Common myeloid progenitor, CD34-positive (primary cell): Measurements from ENCODE around the gene ABHD12.

Source experiments
- CTCF ChIA-PET: fragments of 350-600 bp; sonication (Branson Sonifier 250); formaldehyde crosslinking; loops from one replicate; lab custom pipeline; 2021; ENCODE audit warnings: antibody characterized with exemption; lab: Charles Lee
- POLR2A ChIA-PET: fragments of 350-600 bp; sonication (Branson Sonifier 250); formaldehyde crosslinking; loops from one replicate; lab custom pipeline; 2021; ENCODE audit warnings: antibody characterized with exemption; lab: Charles Lee
- DNase-seq, 3 donors: peaks; one replicate each; pipeline versions ENCODE4 v3.0.0 to v3.0.0-alpha.2; 2013
- H3K27ac ChIP-seq, 2 experiments: 1 replicate in 1 of 2; 2 replicates in 1 of 2; pipeline ENCODE4 v1.7.0; 2013; ENCODE audit warnings: inconsistent platforms in 2 of 2, low read length in 2 of 2, mild to moderate bottlenecking in 2 of 2, low read depth in 1 of 2, moderate library complexity in 1 of 2; ENCODE audit not compliant: severe bottlenecking in 2 of 2, insufficient read depth in 1 of 2, poor library complexity in 1 of 2
- H3K27me3 ChIP-seq, 5 experiments: replicated peaks in 2 of 5; 1 replicate in 3 of 5; 2 replicates in 2 of 5; pipeline versions ENCODE4 v1.6.1 to v1.7.0; 2013; ENCODE audit warnings: low read length in 4 of 5, mild to moderate bottlenecking in 2 of 5, moderate library complexity in 2 of 5, inconsistent platforms in 1 of 5; ENCODE audit not compliant: insufficient read depth in 5 of 5, control insufficient read depth in 4 of 5
- H3K36me3 ChIP-seq, 4 experiments: 1 replicate in 2 of 4; 2 replicates in 2 of 4; pipeline versions ENCODE4 v1.6.1 to v1.7.0; 2013; ENCODE audit warnings: low read length in 3 of 4, control low read depth in 1 of 4, mild to moderate bottlenecking in 1 of 4; ENCODE audit not compliant: control insufficient read depth in 4 of 4, insufficient read depth in 4 of 4
- H3K4me1 ChIP-seq, 4 experiments: 1 replicate in 3 of 4; 2 replicates in 1 of 4; pipeline versions ENCODE4 v1.6.1 to v1.7.1; 2013; ENCODE audit warnings: low read length in 3 of 4, mild to moderate bottlenecking in 3 of 4, control low read depth in 1 of 4, inconsistent platforms in 1 of 4, moderate library complexity in 1 of 4; ENCODE audit not compliant: control insufficient read depth in 4 of 4, insufficient read depth in 4 of 4; ENCODE audit errors: control extremely low read depth in 1 of 4
- H3K4me3 ChIP-seq, 7 experiments: 1 replicate in 4 of 7; 2 replicates in 3 of 7; pipeline versions ENCODE4 v1.5.1 to v1.7.0; 2013; ENCODE audit warnings: mild to moderate bottlenecking in 7 of 7, low read length in 6 of 7, moderate library complexity in 6 of 7, inconsistent platforms in 2 of 7, low read depth in 2 of 7, control low read depth in 1 of 7; ENCODE audit not compliant: insufficient read depth in 4 of 7, control insufficient read depth in 1 of 7; ENCODE audit errors: extremely low read depth in 1 of 7
- H3K9me3 ChIP-seq, 5 experiments: 1 replicate in 4 of 5; 2 replicates in 1 of 5; pipeline versions ENCODE4 v1.6.1 to v1.7.1; 2013; ENCODE audit warnings: low read length in 4 of 5, mild to moderate bottlenecking in 2 of 5, inconsistent platforms in 1 of 5, low read depth in 1 of 5, moderate library complexity in 1 of 5; ENCODE audit not compliant: control insufficient read depth in 4 of 5, insufficient read depth in 2 of 5; ENCODE audit errors: control extremely low read depth in 1 of 5
- WGBS: methylation state at CpG from one replicate; pipeline ENCODE4 v1.1.5; 2013; ENCODE audit not compliant: insufficient coverage; 5-methylcytosine and 5-hydroxymethylcytosine counted together

The ABHD12 gene

GRCh38 chr20:25251019-25251418, 139.6 kb downstream of the ABHD12 start:
- Histone ChIP-seq H3K27ac (no peak overlapping the region), H3K9me3 (no peaks in the 10 kb centered on the region), H3K36me3 (peaks cover 0 to 12% (median 4%) of the 10 kb centered on the region in 4 experiments), H3K27me3 (peaks cover 0 to 3% (median 2%) of the 10 kb centered on the region in 5 experiments), H3K4me1 (peaks cover 0 to 21% (median 12%) of the 10 kb centered on the region in 4 experiments), H3K4me3 (no peak overlapping the region)
- ChIA-PET POLR2A (no interaction called here), CTCF (interaction anchor here (0.6 to 1.0 kb wide), 2 partner anchors 14 to 42 kb away, joined by 3 to 4 read pairs; no protein-coding TSS in a partner anchor)
- 100% methylated on average over 6 of the region's 9 CpGs for WGBS
- DNase-seq = no peak

GRCh38 chr20:25250508-25250907, 140.1 kb downstream of the ABHD12 start:
- H3K27me3 ChIP-seq = peaks cover 0 to 3% (median 2%) of the 10 kb centered on the region in 5 experiments
- DNase-seq = no peak
- H3K27ac ChIP-seq = no peak overlapping the region
- peaks cover 0 to 12% (median 4%) of the 10 kb centered on the region in 4 experiments for H3K36me3 ChIP-seq
- no CpG with 5 or more reads among the region's 3 CpGs for WGBS
- H3K9me3 ChIP-seq = no peaks in the 10 kb centered on the region
- CTCF ChIA-PET = interaction anchor here (0.6 to 1.0 kb wide), 2 partner anchors 43 to 358 kb away, joined by 4 read pairs; no protein-coding TSS in a partner anchor
- no peak overlapping the region for H3K4me3 ChIP-seq
- POLR2A ChIA-PET = no interaction called here
- H3K4me1 ChIP-seq = peaks cover 0 to 21% (median 12%) of the 10 kb centered on the region in 4 experiments
